ENCODE results near the gene RDH8. TPM values are rescaled to one million over a fixed set of nuclear protein-coding genes. Genes with fewer than 3 reads are reported as not detected.
A peak's percentile ranks its signal among the peaks of the same experiment; 100 is the strongest.

Gene RDH8
- total RNA-seq, 1 donor, result not detected

DNA sequence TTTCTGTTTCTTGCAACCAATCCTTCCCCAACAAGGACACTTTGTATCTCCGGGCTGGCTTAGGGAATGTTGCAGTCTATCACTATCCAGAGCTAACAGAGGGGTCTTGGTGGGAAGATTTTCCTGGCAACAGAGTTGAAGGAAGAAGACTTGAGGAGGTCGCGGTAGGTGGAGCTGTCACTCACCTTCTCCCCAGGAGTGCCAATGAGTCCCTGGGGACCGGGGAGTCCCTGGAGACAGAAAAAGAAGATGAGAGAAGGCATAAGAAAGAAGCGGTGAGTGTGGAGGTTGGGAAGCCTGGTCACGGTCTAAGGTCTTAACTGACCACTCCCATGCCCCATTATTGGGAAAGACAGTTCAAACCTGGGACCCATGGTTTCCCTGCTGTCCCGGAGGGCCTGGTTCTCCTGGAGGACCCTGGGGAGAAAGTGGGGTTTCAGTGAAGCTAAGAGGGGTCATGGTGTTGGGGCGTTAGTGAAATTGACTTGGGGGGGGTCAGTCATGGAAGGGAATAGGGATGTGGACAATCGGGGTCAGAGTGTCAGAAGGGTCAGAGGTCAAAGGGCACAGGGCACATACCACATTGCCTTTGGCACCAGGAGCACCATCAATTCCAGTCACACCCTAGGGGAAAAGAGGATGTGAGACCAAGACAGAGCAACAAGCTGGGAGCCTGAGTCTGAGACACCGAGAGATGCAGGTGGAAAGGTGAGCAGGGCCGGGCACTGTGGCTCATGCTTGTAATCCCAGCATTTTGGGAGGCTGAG is 21.7 kb upstream of the RDH8 start:
- TF ChIP-seq, protein P1, sequence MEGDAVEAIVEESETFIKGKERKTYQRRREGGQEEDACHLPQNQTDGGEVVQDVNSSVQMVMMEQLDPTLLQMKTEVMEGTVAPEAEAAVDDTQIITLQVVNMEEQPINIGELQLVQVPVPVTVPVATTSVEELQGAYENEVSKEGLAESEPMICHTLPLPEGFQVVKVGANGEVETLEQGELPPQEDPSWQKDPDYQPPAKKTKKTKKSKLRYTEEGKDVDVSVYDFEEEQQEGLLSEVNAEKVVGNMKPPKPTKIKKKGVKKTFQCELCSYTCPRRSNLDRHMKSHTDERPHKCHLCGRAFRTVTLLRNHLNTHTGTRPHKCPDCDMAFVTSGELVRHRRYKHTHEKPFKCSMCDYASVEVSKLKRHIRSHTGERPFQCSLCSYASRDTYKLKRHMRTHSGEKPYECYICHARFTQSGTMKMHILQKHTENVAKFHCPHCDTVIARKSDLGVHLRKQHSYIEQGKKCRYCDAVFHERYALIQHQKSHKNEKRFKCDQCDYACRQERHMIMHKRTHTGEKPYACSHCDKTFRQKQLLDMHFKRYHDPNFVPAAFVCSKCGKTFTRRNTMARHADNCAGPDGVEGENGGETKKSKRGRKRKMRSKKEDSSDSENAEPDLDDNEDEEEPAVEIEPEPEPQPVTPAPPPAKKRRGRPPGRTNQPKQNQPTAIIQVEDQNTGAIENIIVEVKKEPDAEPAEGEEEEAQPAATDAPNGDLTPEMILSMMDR (IDR thresholded peaks at IDR 0.05; ENCODE audit: insufficient read depth, low read depth, low read length), result no peak
- no peak for DNase-seq (ENCODE audit: low read depth)
- H3K4me3 ChIP-seq (ENCODE audit: low read depth, low read length), result no peak overlapping the region

DNA sequence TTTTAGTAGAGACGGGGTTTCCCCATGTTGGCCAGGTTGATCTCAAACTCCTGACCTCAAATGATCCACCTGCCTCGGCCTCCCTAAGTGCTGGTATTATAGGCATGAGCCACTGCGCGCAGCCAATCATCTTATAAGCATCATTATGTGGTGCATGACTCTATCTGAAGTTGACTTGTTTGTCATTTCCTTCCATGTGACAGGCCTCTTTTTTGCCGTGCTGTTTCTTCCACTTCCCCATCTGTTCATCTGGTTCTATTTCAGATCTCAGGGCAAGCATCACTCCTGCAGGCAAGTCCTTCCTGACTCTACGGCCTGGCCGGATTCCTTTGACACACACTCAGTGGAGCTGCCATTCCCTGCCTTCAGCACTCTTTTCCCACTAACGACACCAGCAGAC is 18.2 kb upstream of the RDH8 start:
- TF ChIP-seq, protein P1 (IDR thresholded peaks at IDR 0.05; ENCODE audit: insufficient read depth, low read depth, low read length), result no peak
- no peak overlapping the region for H3K4me3 ChIP-seq (ENCODE audit: low read depth, low read length)
- no peak for DNase-seq (ENCODE audit: low read depth)

DNA sequence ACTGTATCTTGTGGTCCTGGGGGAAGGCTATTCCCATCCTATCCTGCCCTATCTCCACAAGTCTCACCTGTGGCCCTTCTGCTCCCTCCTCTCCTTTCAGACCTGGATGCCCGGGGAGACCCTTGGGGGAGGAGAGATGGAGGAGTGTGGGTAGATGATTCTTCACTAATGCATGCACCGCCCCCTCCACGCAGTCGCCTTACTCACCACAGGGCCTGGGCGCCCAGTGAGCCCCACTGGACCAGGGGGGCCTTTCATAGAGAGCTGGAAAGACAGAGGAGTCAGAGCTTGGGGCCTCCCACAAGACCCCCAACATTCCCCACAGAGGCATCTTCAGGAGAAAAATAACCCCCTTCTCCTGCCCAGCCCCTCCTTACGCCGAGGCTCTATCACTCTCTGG is 17.3 kb upstream of the RDH8 start:
- TF ChIP-seq, protein P1 (IDR thresholded peaks at IDR 0.05; ENCODE audit: insufficient read depth, low read depth, low read length), result no peak
- no peak for DNase-seq (ENCODE audit: low read depth)
- no peak overlapping the region for H3K4me3 ChIP-seq (ENCODE audit: low read depth, low read length)

DNA sequence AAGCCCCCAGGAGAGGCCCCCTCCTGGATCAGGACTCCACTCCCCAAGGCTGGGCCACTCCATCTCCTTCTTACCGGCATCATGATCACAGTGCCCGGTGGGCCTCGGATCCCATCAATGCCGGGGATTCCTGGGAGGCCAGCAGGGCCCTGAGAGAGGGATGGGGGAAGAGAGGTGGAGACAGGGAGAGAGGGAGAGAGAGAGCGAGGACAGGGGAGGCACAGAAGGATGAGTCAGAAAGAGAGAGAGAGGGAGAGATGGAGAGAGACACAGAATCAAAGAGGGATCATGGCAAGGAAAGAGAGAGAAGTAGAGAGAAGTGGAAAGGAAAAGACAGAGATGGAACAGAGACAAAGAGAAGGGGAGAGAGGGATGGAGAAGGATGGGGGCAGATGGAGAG is 16.7 kb upstream of the RDH8 start:
- no peak overlapping the region for H3K4me3 ChIP-seq (ENCODE audit: low read depth, low read length)
- no peak for DNase-seq (ENCODE audit: low read depth)

DNA sequence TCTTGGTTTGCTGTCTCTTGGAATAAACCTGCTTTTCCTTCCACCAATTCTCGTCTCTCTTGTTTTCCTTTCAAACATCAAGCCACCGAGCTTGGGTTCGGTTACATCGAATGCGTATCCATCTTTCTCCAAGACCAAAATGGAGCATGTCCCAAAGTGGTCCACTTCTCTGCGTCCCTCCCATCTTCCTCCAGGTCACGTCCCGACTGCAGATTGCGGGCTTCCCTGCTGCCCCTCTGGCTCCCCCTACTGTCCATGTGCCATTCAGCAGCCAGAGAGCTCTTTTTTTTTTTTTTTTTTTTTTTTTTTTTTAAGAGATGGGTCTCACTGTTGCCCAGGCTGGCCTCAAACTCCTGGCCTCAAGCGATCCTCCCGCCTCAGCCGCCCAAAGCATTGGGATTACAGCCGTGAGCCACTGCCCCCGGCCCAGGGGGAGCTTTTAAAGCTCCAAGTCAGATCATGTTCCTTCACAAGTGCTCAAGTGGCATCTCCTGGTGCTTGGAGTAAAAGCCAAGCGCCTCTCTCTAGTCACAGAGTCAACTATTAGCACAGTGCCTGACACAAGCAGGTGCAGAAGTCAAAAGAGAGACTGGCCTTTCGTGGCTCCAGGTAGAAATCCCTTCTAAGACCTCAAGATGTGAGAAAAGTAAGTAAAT is 13.0 kb upstream of the RDH8 start:
- TF ChIP-seq, protein P1 (IDR thresholded peaks at IDR 0.05; ENCODE audit: insufficient read depth, low read depth, low read length), result peak; percentile 94
- no peak overlapping the region for H3K4me3 ChIP-seq (ENCODE audit: low read depth, low read length)
- DNase-seq (ENCODE audit: low read depth), result peak; percentile 74

More for the DNA sequence above, 16.7 kb upstream of the RDH8 start:
- TF ChIP-seq, protein P1 (IDR thresholded peaks at IDR 0.05; ENCODE audit: insufficient read depth, low read depth, low read length), result no peak

DNA sequence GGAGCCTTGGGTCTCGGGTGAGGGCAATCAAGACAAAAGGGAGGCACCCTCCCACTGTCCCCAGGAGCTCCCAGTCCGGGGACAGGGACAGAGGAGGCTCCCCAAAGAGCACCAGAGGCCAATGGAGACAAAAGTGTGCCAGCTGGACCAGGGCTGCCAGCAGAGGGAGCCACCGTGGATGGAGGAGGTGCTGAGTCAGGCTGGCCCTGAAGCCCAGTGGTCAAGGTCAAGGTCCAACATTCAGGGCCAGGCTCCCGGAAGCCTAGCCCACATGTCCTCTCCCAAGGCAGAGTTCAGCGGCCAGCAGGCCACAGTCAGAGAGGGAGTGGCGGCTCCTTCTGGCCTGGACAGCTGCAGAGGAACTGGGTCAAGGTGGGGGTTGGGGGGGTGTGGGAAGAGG is 11.4 kb upstream of the RDH8 start:
- H3K4me3 ChIP-seq (ENCODE audit: low read depth, low read length), result no peak overlapping the region
- TF ChIP-seq, protein P1 (IDR thresholded peaks at IDR 0.05; ENCODE audit: insufficient read depth, low read depth, low read length), result peak; percentile 50
- no peak for DNase-seq (ENCODE audit: low read depth)

Measured in fibroblast of villous mesenchyme (primary cell).